Calu3 (cell line): ENCODE results near the gene DRD1. TPM values are rescaled to one million over a fixed set of nuclear protein-coding genes. Genes with fewer than 3 reads are reported as not detected.

Experiments
- BruUV-seq: library from RNA; stranded (reverse); fragments of 400-500 nt; replicated peaks from 2 replicates; lab custom pipeline; 2021; lab: Mats Ljungman, UMichigan
- CTCF ChIA-PET: fragments of 300-600 bp; sonication (Branson Sonifier 250); formaldehyde crosslinking; loops from one replicate; lab custom pipeline; 2022; ENCODE audit warnings: antibody characterized with exemption; lab: Charles Lee
- DNase-seq: peaks from one replicate; pipeline ENCODE4 v3.0.0; 2022
- H3K27ac Mint-ChIP-seq: one replicate; pipeline ENCODE4 v1.8.0; 2022; ENCODE audit warnings: mixed read lengths; ENCODE audit not compliant: unreplicated experiment
- H3K27me3 Mint-ChIP-seq: one replicate; pipeline ENCODE4 v1.8.0; 2022; ENCODE audit warnings: mixed read lengths; ENCODE audit not compliant: unreplicated experiment
- H3K36me3 Mint-ChIP-seq: one replicate; pipeline ENCODE4 v1.8.0; 2022; ENCODE audit warnings: mild to moderate bottlenecking, moderate library complexity, mixed read lengths; ENCODE audit not compliant: insufficient read depth, unreplicated experiment
- H3K4me1 Mint-ChIP-seq: one replicate; pipeline ENCODE4 v1.8.0; 2022; ENCODE audit warnings: mild to moderate bottlenecking, low read depth, mixed read lengths; ENCODE audit not compliant: unreplicated experiment
- H3K4me3 Mint-ChIP-seq: one replicate; pipeline ENCODE4 v1.8.0; 2022; ENCODE audit warnings: mild to moderate bottlenecking, low read depth, moderate library complexity, mixed read lengths; ENCODE audit not compliant: unreplicated experiment
- H3K9me3 Mint-ChIP-seq: one replicate; pipeline ENCODE4 v1.8.0; 2022; ENCODE audit warnings: low read depth, mixed read lengths; ENCODE audit not compliant: unreplicated experiment
- intact Hi-C: fragments of 100-400 bp; cut with micrococcal nuclease; formaldehyde crosslinking; loops from one replicate; pipeline ENCODE4 v1.10.0; 2022; ENCODE audit not compliant: unreplicated experiment
- total RNA-seq: library from RNA; stranded (reverse); gene quantifications from 2 replicates; pipeline ENCODE4 v1.2.3, GENCODE V29; 2022
- TF ChIP-seq, protein P1 (sequence below): fragments of 200-600 bp; IDR thresholded peaks from one replicate; pipeline ENCODE4 v1.8.0; 2022; ENCODE audit warnings: antibody characterized with exemption; ENCODE audit not compliant: unreplicated experiment

DRD1 gene
- total RNA-seq, 1 experiment from 2014 or later, result not detected

DNA sequence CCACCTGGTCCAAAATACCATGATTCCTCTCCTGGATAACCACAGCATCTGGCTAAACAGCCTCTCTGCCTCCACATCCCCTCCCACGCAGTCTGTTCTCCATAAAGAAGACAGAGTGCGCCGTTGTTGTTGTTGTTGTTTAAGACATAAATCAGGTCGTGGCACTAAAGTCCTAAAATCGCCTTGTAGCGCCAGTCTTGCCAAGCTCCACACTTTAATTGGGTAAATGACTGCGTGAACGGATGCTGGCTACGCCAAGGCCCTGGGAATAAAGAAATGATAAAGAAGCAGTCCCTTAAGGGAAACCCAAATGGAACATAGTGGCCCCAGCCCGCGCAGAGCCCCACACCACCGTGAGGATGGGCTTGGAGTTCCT, 34.0 kb upstream of the DRD1 start:
- Mint-ChIP-seq H3K36me3 (peaks cover 32% of the 10 kb centered on the region), H3K27ac (peak overlapping the region; percentile 46), H3K4me3 (peak overlapping the region; percentile 96), H3K9me3 (no peaks in the 10 kb centered on the region), H3K4me1 (peaks cover 18% of the 10 kb centered on the region), H3K27me3 (peaks cover 35% of the 10 kb centered on the region)
- intact Hi-C loops, result no loop called here
- CTCF ChIA-PET, result interaction anchor here (1.5 to 2.5 kb wide), 2 partner anchors 14 to 241 kb away, joined by 3 to 16 read pairs; no protein-coding TSS in a partner anchor
- TF ChIP-seq, protein P1, sequence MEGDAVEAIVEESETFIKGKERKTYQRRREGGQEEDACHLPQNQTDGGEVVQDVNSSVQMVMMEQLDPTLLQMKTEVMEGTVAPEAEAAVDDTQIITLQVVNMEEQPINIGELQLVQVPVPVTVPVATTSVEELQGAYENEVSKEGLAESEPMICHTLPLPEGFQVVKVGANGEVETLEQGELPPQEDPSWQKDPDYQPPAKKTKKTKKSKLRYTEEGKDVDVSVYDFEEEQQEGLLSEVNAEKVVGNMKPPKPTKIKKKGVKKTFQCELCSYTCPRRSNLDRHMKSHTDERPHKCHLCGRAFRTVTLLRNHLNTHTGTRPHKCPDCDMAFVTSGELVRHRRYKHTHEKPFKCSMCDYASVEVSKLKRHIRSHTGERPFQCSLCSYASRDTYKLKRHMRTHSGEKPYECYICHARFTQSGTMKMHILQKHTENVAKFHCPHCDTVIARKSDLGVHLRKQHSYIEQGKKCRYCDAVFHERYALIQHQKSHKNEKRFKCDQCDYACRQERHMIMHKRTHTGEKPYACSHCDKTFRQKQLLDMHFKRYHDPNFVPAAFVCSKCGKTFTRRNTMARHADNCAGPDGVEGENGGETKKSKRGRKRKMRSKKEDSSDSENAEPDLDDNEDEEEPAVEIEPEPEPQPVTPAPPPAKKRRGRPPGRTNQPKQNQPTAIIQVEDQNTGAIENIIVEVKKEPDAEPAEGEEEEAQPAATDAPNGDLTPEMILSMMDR, result no peak
- DNase-seq, result no peak
- no TSS peak for BruUV-seq

DNA sequence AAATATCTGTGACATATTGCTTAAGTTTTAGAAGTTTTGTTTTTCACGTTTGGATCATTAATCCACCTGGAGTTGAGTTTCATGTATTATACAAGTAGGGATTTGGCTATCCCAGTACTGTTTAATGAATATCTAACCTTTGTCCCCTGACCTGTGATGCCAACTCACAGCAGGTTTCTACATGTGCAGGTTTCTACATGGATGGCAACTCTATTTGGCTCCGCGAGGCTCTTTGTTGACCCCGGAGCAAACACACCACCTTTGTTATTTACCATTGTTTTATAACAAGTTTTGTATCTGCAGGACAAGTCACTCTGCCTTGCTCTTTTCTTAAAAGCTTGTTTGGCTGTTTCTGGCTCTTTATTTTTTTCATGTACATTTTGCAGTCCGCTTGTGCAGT, 33.5 kb upstream of the DRD1 start:
- H3K4me3 Mint-ChIP-seq, result peak overlapping the region; percentile 96

DNA sequence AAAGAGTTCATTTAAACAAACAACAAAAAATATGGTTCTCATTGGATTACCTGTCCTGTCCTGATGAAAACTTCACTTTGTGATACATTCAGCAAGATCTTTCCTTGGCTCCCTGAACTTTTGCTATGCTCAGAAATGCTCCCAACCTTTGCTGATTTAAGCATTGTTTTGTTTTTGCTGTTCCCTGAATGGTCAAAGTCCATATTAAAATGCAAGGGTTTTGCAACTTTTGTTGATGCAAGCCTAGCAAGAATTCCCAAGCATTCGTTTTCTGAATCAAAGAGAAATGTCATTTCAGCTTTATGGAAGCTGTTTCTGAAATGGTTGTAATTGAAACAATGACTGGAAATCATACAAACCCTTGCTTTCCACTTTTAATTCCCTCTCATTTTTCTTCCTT, 31.3 kb upstream of the DRD1 start:
- BruUV-seq, result no TSS peak
- Mint-ChIP-seq H3K27ac (no peak overlapping the region), H3K36me3 (peaks cover 24% of the 10 kb centered on the region), H3K27me3 (peaks cover 58% of the 10 kb centered on the region), H3K9me3 (no peaks in the 10 kb centered on the region), H3K4me3 (no peak overlapping the region), H3K4me1 (peaks cover 11% of the 10 kb centered on the region)
- intact Hi-C loops, result no loop called here
- CTCF ChIA-PET, result no interaction called here
- TF ChIP-seq, protein P1, result no peak
- no peak for DNase-seq

More for the DNA sequence above, 33.5 kb upstream of the DRD1 start:
- Mint-ChIP-seq H3K4me1 (peaks cover 18% of the 10 kb centered on the region), H3K9me3 (no peaks in the 10 kb centered on the region), H3K36me3 (peaks cover 32% of the 10 kb centered on the region), H3K27me3 (peaks cover 38% of the 10 kb centered on the region), H3K27ac (no peak overlapping the region)
- no peak for DNase-seq
- CTCF ChIA-PET, result interaction anchor here (2.5 kb wide), 1 partner anchor 13 kb away, joined by 16 read pairs; no protein-coding TSS in a partner anchor
- TF ChIP-seq, protein P1, result no peak
- no TSS peak for BruUV-seq
- intact Hi-C loops, result no loop called here

DNA sequence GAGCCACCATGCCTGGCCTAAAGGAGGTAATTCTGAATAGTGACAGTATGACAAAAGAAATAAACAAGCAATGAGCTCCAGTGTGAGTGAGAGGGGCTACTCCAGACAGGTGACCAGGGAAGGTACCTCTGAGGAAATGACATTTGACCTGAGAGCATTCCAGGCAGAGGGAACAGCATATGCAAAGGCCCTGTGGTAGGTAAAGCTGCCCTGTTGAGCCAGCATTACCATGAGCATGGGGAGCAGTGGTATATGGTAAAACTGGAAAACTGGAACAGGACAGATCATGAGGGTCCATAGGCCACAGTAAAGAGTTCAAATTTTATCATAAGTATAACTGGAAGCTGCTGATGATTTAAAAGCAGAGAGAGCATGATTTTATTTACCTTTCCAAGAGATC, 28.4 kb upstream of the DRD1 start:
- TF ChIP-seq, protein P1, result no peak
- H3K36me3 Mint-ChIP-seq, result no peaks in the 10 kb centered on the region
- peaks cover 85% of the 10 kb centered on the region for H3K27me3 Mint-ChIP-seq
- no peaks in the 10 kb centered on the region for H3K9me3 Mint-ChIP-seq
- no peaks in the 10 kb centered on the region for H3K4me1 Mint-ChIP-seq
- H3K4me3 Mint-ChIP-seq, result no peak overlapping the region
- no peak for DNase-seq
- no TSS peak for BruUV-seq
- CTCF ChIA-PET, result no interaction called here
- no peak overlapping the region for H3K27ac Mint-ChIP-seq
- intact Hi-C loops, result no loop called here
